Transverse colon (tissue), 4 donors: Measurements from ENCODE around the gene BCAN. TPM values are rescaled to one million over a fixed set of nuclear protein-coding genes. Genes with fewer than 3 reads are reported as not detected.

ENCODE experiments used
- DNase-seq: peaks from one replicate; pipeline ENCODE4 v3.0.0-alpha.2; 2019
- H3K27ac ChIP-seq, 4 donors: fragments of 200-600 bp; sonication (generic); 2 replicates each; pipeline ENCODE4 v1.5.1; 2016 to 2018; ENCODE audit warnings: inconsistent platforms in 4 of 4
- H3K27me3 ChIP-seq: fragments of 200-600 bp; sonication (generic); 2 replicates; pipeline ENCODE4 v1.5.1; 2017; ENCODE audit warnings: inconsistent platforms
- H3K36me3 ChIP-seq, 4 donors: fragments of 200-600 bp; sonication (generic); 2 replicates each; pipeline ENCODE4 v1.5.1; 2017 to 2019; ENCODE audit warnings: inconsistent platforms in 4 of 4
- H3K4me1 ChIP-seq, 4 donors: fragments of 200-600 bp; sonication (generic); 2 replicates each; pipeline ENCODE4 v1.5.1; 2017 to 2020; ENCODE audit warnings: inconsistent platforms in 4 of 4
- H3K4me3 ChIP-seq, 4 donors: fragments of 200-600 bp; sonication (generic); 1 replicate in 1 of 4; 2 replicates in 3 of 4; pipeline versions ENCODE4 v1.5.1 to v1.6.1; 2017 to 2019; ENCODE audit warnings: inconsistent platforms in 4 of 4
- H3K9me3 ChIP-seq, 2 donors: fragments of 200-600 bp; sonication (generic); 2 replicates each; pipeline ENCODE4 v1.5.1; 2017 to 2019; ENCODE audit warnings: inconsistent platforms in 2 of 2
- EP300 ChIP-seq: sonication (generic); formaldehyde crosslinking; IDR thresholded peaks from one replicate; pipeline ENCODE4 v1.6.1; 2017; ENCODE audit warnings: antibody characterized with exemption, low read depth
- POLR2A ChIP-seq: fragments of 450-650 bp; IDR thresholded peaks from one replicate; pipeline ENCODE4 v1.6.1; 2016; ENCODE audit warnings: antibody characterized with exemption, mild to moderate bottlenecking, moderate library complexity
- POLR2AphosphoS5 ChIP-seq, 3 donors: sonication (generic); formaldehyde crosslinking; IDR thresholded peaks; one replicate each; pipeline ENCODE4 v1.6.1; 2016; ENCODE audit warnings: antibody characterized with exemption in 3 of 3
- WGBS, 2 donors: methylation state at CpG; one replicate each; pipeline ENCODE4 v1.1.5; 2018; ENCODE audit warnings: low coverage in 1 of 2; 5-methylcytosine and 5-hydroxymethylcytosine counted together
- in situ Hi-C, 4 donors: fragments of 200-750 bp; cut with MboI; loops; one replicate each; pipeline versions ENCODE4 v1.15.0 to v1.15.1; 2017; ENCODE audit warnings: low sequenced_read_pairs in 3 of 4, low pct_ligation_motif_present in 1 of 4, low pct_unique_long_range_greater_than_20kb in 1 of 4
- intact Hi-C: fragments of 100-400 bp; cut with DNase I; formaldehyde crosslinking; loops from one replicate; pipeline ENCODE4 v1.15.1; 2023; ENCODE audit warnings: low total_unique reads
- total RNA-seq, 4 donors: library from RNA; depleted of rRNA; stranded (reverse); fragments of >200 nt; gene quantifications; one replicate each; pipeline ENCODE4 v1.1.0, GENCODE V29; 2016
- TF ChIP-seq, protein P1 (sequence below), 5 experiments: fragments of 200-600 bp in 3 of 5; fragments of 450-650 bp in 2 of 5; sonication (generic) in 3 of 5; IDR thresholded peaks; 1 replicate in 2 of 5; 2 replicates in 3 of 5; pipeline ENCODE4 v1.5.1; 2016 to 2017; ENCODE audit warnings: antibody characterized with exemption in 5 of 5, inconsistent platforms in 3 of 5, mild to moderate bottlenecking in 2 of 5, moderate library complexity in 1 of 5

BCAN gene
- total RNA-seq, 4 donors from 2014 or later, result 0.55 to 0.95 TPM; not detected in 2

DNA sequence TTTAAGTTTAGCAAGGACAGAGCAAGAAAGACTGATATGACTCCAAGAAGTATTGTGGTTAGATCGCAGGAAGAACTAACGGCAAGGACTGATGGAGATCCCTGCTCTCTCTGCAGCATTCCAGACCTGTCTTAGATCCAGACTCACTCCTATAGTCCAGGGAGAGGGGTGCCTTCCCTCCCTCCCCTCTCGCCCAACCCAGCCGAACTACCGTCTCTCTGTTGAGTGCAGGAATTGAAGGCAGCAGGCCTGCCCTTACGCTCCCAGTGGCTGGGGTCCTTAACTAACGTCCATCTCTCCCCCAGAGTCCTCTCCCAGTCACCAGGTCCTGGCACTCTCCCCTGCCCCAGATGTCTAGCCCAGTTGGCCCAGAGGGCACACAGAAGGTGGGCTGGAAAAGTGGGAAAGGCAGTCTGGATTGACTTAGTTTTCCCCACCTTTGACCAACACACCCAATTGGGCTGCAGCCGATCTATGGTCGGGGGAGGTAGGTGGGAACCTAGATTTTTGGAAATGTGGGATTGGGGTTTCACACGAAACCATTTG lies 62.3 kb downstream of the BCAN start:
- in situ Hi-C loops (loop anchor here in 1 of 4 donors (10.0 kb wide), 1 partner anchor 161 kb away; the partner anchor contains the start of gene NTRK1), intact Hi-C loops (no loop called here)
- 54% methylated on average over 10 of the region's 10 CpGs; no CpG with 5 or more reads in 1 of the 2 donors for WGBS, 2 donors
- Histone ChIP-seq H3K27me3 (peaks cover 56% of the 10 kb centered on the region), H3K4me3 (no peak overlapping the region), H3K4me1 (peaks cover 23 to 37% (median 28%) of the 10 kb centered on the region in 4 donors), H3K9me3 (no peaks in the 10 kb centered on the region), H3K27ac (no peak overlapping the region), H3K36me3 (no peaks in the 10 kb centered on the region)
- TF ChIP-seq POLR2AphosphoS5 (IDR thresholded peaks at IDR 0.05), result no peak
- TF ChIP-seq POLR2A, result no peak
- TF ChIP-seq, protein P1, sequence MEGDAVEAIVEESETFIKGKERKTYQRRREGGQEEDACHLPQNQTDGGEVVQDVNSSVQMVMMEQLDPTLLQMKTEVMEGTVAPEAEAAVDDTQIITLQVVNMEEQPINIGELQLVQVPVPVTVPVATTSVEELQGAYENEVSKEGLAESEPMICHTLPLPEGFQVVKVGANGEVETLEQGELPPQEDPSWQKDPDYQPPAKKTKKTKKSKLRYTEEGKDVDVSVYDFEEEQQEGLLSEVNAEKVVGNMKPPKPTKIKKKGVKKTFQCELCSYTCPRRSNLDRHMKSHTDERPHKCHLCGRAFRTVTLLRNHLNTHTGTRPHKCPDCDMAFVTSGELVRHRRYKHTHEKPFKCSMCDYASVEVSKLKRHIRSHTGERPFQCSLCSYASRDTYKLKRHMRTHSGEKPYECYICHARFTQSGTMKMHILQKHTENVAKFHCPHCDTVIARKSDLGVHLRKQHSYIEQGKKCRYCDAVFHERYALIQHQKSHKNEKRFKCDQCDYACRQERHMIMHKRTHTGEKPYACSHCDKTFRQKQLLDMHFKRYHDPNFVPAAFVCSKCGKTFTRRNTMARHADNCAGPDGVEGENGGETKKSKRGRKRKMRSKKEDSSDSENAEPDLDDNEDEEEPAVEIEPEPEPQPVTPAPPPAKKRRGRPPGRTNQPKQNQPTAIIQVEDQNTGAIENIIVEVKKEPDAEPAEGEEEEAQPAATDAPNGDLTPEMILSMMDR (IDR thresholded peaks at IDR 0.05), result no peak
- no peak for TF ChIP-seq EP300
- no peak for DNase-seq

DNA sequence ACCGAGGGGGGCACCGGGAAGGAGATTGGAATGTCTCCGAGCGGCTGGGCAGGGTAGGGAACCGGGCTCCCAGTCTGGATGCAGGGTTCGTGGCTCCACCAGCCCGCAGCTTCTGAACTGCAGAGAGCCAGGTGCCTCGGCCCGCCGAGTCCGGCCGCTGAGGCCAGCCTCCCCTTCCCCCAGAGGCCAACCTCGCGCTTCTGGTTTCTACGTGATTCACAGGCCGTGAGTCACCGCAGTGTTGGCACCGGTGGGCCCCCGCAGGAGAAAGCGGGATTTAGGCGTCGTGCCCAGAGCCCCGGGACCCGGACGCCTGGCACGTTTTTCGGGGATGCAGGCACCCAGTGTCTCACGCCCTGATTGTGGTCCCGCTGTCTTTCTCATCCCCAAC lies 63.0 kb downstream of the BCAN start:
- peak overlapping the region; percentile 12 to 54 (median 29) for H3K4me3 ChIP-seq
- TF ChIP-seq POLR2AphosphoS5 (IDR thresholded peaks at IDR 0.05), result no peak
- TF ChIP-seq, protein P1 (IDR thresholded peaks at IDR 0.05), result no peak
- no peak for TF ChIP-seq EP300
- no peak for TF ChIP-seq POLR2A
- intact Hi-C loops (no loop called here), in situ Hi-C loops (loop anchor here in 1 of 4 donors (10.0 kb wide), 1 partner anchor 160 kb away; the partner anchor contains the start of gene NTRK1)
- H3K27me3 ChIP-seq, result peaks cover 54% of the 10 kb centered on the region
- peaks cover 27 to 44% (median 34%) of the 10 kb centered on the region in 4 donors for H3K4me1 ChIP-seq
- H3K9me3 ChIP-seq, result no peaks in the 10 kb centered on the region
- no peaks in the 10 kb centered on the region for H3K36me3 ChIP-seq
- peak; percentile 33 for DNase-seq
- 1% methylated on average over 21 of the region's 29 CpGs; no CpG with 5 or more reads in 1 of the 2 donors for WGBS, 2 donors
- peak overlapping the region in 2 of 4 donors; percentile 67 to 74 for H3K27ac ChIP-seq

DNA sequence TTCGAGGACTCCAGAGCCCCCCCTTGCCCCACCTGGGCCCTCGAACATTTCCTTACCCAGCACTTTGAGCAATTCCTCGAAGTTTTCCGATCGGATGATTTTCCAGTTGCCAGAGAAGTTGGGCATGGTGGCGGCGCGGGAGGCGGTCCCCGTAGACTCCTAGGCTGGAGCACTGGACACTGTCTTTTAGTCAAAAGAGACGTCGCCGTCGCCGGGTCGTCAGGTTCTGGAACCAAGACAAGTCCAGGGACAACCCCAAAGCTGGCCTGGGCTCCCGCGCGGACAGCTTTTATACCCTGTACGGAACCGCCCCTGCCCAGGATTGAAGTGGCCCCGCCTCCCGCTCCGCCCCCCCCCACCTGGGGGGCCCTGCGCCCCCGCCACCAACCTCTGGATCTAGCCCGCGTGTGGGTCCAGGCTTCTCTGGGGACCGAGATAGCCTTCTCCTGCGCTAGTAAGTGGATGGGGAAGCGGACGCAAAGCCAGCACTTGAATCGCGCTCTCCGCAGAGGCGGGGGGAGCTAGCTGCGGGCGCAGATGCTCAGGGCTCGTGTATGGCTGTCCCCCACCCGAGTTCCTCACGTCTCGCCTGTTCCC lies 63.5 kb downstream of the BCAN start, which contains the start of gene CRABP2:
TSS of gene CRABP2 (minus strand) at position 263 of the 597 bp plus-strand sequence. CDS start at position 126, 137 bp downstream.
- Histone ChIP-seq H3K4me1 (peaks cover 31 to 49% (median 37%) of the 10 kb centered on the region in 4 donors), H3K27me3 (peaks cover 49% of the 10 kb centered on the region), H3K9me3 (no peaks in the 10 kb centered on the region), H3K36me3 (no peaks in the 10 kb centered on the region), H3K4me3 (peak within 1 kb of the TSS; percentile 12 to 54 (median 29)), H3K27ac (peak within 1 kb of the TSS; percentile 67 to 75 (median 72))
- in situ Hi-C loops (loop anchor here in 1 of 4 donors (10.0 kb wide), 1 partner anchor 159 kb away; the partner anchor contains the start of gene NTRK1), intact Hi-C loops (no loop called here)
- TF ChIP-seq POLR2AphosphoS5 (IDR thresholded peaks at IDR 0.05) (no peak), POLR2A (no peak), EP300 (no peak)
- TF ChIP-seq, protein P1 (IDR thresholded peaks at IDR 0.05), result no peak
- WGBS, 2 donors, result 1% methylated on average over 36 of the region's 42 CpGs; no CpG with 5 or more reads in 1 of the 2 donors
- peak; percentile 20 for DNase-seq
